NCI-H1092 (cell line): ENCODE measurements around the gene TMEM184C.

ENCODE experiments used
- DNase-seq: peaks from one replicate; lab custom pipeline; 2025; lab: John Stamatoyannopoulos, UW

The TMEM184C gene

DNA sequence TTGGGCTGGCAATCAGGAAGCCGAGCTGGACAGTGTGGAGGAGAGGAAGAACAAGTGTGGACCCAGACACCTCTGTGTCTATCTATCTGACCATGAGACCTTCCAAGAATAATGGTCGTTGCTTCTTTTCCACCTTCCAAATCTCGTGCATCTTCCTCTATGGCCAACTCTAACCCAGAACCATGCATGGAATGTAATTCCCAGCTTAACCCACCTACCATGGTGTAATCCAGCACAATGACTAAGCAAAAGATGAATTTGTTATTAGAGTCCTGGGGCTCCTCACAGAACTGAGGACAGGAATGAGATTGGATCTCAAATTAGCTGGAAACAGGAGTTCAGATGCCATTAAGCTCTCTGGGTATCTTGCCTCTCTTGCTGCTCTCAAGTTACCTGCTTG is 17.4 kb upstream of the TMEM184C start:
- DNase-seq = no peak

DNA sequence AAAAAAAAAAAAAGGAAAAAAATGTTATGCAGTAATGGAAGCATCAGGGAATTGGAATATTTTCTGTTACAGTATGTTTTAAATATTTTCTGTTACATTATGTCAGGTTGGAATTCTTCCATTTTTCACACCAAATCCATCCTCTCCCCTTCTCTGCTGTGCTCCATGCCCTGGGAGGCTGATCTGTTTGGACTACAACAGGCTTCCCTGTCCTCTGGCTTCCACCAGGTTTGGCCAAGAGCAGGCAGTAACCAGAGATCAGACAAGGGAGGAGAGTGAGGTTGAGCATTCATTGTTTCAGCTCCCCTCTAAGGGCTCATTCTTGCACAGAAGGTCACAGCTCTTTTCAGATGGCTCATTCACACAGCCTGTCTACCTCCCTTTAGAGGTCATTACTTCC is 11.7 kb upstream of the TMEM184C start:
- no peak for DNase-seq

DNA sequence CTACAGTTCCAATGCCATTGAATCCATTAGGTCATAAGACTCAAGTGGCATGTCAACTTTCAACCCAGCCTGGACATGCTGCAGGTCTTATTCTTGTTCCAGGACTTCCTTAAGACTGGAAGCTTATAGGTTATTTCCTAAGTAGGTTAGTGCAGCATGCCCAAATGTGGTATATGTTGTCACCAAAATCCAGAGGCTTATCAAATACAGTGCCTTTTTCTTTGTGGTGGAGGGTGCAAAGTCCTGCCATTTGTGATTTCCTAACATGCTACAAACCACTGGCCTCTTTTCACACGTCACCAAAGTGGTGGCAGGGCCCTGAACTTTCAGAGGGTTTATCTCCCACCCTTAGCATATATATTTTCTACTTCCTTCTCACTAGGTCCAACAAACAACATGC is 9.7 kb upstream of the TMEM184C start:
- no peak for DNase-seq

DNA sequence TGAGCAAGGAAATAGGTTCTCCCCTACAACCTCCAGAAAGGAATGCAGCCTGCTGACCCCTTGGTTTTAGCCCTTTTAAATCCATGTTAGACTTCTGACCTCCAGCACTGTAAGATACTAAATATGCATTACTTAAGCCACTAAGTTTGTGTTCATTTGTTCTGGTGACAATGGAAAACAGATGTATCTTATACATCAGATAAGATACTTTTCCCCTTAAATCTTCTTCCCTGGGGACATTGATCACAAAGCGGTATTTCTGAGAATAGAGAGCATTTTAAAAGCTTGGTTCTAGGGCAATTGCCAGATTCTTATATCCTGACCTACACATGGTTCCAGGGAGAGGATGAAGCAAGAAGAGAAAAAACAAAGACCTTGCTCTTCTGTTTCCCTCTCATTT is 6.5 kb upstream of the TMEM184C start:
- DNase-seq = no peak

DNA sequence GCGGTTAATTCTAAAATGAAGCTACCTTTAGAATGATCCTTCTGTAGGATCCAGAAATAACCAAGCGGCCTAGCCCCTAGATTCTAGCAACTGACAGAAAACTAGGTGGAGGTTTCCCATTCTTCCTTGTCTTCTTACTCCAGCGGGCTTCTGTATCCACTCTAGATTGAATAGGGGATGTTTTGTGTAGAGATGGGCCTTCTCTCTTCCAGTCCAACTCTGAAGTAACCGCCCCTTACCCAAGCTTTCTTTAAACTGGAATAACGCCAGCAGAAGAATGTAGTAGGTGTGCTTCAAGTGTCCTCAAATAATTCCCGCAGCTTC is 386 bp upstream of the TMEM184C start:
- no peak for DNase-seq

DNA sequence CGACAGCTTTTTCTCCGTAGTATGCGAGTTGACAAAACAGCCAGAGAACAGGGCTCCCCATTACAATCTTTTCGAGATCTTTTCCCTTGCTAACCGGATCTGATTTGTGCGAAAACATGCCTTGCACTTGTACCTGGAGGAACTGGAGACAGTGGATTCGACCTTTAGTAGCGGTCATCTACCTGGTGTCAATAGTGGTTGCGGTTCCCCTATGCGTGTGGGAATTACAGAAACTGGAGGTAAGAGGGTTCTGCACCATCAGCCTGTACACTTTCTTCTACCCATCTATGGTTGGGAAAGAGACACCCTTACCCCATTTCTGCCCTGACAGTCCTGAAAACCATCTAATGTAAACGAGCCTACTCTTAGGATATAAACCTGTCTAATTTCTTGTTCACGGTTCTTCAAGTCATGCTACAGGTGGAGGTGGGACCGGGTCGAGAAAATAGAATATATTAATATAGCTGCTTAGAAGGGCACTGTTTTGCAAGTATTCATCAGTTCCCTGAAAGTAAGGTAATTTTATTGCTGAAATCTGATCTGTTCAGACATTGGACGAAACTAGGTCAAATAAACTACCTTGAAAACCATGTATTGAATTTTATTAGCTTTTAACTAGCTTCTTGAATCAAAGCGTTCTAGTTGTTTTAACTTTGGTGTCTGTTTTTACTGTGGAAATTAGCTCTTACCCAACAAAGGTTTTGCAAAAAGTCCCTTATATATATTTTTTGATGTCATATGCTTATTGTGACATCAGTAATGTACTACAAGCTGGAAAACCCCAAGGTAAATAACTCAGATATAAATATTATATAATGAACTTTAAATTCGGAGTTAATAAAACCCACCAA is 869 bp downstream of the TMEM184C start:
- DNase-seq = no peak

DNA sequence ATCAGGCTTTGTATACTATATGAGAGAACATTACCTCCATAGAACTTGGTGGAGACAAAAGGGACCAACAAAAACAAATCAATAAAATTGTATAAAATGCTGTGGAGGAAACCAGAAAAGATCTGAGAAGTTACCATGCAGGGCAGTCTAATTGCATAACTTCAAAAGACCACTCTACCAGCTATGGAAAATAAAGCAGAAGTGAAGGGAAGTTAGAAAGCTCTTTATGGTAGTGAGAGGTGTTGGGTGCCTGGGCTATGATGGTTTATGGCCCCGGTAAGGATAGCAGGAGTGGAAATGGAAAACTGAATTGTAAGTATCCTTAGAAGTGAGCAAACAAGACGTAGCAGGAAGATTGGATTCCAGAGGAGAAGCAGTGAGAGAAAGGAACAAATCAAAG is 3.1 kb downstream of the TMEM184C start:
- no peak for DNase-seq

DNA sequence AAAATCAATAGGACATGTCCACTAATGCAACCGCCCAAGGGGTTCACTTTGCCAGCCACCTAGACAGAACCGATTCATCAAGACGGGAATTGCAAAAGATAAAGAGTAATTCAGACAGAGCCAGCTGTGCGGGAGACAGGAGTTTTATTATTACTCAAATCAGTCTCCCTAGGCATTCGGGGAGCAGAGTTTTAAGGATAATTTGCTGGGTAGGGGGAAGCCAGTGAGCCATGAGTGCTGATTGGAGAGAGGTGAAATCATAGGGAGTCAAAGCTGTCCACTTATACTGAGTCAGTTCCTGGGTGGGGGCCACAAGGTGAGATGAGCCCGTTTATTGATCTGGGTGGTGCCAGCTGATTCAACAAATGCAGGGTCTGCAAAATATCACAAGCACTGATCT is 8.5 kb downstream of the TMEM184C start:
- DNase-seq = no peak

DNA sequence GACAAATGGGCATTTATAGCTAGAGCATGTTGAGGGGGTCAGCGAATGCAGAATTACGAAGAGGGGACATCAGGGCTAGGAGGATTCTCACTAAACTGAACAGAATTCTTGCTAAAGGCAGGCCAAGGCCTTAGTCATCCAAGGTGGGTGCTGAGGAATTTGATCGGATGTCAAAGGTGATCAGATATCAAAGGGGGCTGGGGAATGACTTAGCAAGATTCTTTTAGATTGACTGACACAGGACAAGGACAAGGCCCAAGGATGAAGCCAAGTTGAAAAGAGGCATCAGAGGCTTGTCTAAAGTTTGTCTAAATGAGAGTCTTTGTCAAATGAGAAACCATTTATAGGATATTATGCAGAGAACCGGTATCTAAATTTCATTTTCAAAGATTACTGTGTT is 9.7 kb downstream of the TMEM184C start:
- no peak for DNase-seq

DNA sequence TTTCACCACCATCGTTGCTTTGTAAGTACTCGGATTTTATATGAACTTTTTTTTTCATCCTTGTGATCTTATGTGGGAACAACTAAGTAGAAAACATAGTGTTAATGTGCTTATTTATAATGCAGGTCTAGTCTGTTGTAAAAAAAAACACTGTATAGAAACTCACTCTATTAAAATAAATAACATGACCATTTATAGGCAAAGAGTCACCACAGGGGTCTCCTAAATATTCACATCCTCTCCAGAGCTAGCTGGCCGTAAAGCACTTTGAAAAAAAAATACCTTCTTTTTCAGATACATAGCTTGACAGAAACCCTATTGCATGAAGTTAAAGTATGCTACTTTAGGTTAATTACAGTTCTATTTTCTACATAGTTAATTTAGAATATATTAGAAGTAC is 11.2 kb downstream of the TMEM184C start:
- no peak for DNase-seq

DNA sequence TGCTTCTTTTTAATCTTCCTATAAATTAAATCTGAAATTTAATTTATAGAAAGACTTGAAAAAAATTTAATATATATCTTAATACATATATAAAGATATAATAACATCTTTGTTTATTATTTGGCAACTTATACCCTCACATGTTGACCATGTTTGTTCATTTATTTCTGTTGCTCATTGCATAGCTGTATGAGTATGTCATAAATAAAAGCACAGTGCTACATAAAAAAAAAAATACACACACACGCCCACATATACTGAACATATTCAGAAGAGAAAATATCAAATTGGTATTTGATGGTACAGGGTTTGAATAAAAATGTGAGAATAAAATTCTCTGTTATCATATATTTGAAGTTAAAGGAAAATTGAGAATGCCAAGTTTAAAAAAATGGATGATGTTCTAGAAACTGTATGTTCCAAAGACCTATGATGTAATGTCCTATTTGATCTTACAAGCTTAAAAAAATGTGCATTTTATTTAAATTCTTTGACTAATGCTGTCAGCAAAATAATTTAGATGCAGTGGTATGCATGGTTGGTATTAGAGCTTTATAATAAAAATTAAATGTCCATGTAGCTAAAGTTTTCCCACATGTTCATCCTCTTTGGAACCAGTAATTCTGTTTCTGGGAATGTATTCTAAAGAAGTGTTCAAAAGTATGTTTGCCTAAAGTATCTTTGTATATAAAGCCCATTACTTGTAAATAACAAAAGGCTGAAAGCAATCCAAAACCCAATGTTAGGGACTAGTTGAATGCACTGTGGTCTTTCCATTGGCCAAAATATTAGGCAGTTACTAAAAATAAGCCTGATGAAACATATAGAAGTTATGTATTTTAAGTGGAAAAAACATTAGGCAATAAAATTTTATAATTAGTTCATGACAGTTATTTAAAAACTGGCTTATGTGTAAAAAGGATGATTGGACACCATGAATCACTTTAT is 12.9 kb downstream of the TMEM184C start:
- no peak for DNase-seq

DNA sequence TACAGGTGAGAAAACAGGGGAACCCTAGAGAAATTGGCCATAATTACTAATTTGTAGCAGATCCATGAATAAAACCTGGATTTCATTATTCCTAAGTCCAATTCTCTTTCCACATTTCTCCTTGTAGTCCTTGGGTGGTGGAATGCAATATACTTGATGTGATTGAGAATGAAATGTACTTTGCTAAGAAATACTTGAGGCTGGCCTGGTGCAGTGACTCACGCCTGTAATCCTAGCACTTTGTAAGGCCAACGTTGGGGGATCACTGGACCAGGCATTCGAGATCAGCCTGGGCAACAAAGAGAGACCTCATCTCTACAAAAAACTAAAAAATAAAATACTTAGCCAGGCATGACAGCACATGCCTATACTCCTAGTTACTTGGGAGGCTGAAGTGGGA is 15.9 kb downstream of the TMEM184C start:
- no peak for DNase-seq

DNA sequence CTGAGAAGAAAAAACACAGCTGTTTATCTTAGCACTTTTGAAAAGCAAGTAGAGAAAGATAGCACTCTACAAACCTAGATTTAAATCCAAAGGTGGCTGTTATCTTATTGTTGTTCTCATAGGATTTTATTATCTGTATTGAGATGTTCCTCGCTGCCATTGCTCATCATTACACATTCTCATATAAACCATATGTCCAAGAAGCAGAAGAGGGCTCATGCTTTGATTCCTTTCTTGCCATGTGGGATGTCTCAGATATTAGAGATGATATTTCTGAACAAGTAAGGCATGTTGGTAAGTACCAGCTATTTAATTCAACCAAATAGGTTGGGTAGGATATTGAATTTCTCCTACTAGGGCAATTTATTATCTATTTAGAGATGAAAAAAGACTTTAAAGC is 16.4 kb downstream of the TMEM184C start:
- DNase-seq = no peak

DNA sequence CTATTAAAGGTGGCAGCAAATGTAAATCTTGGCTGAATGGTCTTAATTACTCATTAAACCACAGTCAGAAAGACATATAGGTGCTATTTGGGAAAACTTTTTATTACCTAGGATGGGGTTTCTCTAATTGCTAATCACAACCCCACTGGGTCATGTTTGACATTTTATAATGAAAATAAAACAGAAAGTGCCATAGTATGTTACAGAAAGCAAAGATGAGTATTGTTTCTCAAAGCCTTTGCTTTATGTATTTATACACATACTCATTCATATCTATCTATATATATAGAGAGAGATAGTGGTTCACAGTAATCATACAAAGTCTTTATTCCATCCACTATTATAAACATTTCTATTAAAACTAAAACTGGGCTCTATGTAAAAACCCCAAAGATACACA is 18.2 kb downstream of the TMEM184C start:
- no peak for DNase-seq

DNA sequence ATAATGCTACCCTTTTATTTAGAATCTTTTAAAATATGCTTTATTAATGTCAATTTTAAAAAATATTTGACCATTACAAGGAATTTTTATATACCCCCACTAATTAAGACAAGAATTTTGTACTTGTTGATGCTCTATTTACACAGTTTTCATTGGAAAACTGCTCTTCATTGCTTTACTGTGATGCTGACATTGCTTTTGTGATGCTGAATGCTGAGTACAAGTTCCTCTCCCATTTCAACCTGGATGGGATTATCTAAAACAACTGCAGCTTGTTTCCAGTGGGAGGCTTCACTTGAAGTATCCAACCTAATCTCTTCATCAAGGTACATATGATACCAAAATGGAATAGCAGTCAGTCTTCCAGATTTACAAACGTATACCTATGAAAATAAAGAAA is 21.2 kb downstream of the TMEM184C start:
- DNase-seq = no peak

DNA sequence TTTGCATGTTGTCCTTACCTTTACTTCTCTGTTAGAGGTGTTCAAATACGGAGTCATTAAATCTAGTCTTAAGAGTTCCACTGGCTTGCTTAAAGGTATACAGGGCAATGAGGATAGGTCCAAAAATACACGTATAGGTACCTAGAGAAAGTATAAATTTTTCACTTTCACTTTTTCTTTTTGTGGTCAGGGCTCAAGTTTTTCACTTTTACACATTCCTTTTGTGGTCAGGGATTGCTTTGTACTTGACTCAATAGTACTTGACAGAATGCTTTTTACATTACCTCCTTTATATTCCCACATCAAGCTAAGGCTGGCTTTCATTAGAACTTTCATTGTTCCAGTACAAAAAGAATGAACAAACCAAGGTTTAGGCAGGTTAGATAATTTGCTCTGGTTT is 21.7 kb downstream of the TMEM184C start:
- DNase-seq = no peak

DNA sequence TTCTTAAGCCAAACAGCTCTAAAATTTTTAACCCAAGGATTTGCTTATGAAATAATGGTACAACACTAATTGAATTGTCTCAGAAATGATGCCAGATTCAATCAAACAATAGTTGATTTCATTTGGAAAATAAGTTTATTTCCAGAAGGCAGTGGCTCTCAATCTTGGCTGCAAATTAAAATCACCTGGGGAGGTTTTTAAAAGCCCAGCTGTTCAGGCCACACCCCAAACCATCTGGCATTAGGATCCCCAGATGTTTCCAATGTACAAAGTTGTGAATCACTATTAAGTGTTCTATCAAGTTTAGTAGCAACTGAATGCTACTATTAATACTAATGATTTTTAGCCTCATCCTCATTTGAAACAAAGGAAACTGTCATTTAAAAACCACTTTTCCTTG is 22.2 kb downstream of the TMEM184C start:
- DNase-seq = no peak

DNA sequence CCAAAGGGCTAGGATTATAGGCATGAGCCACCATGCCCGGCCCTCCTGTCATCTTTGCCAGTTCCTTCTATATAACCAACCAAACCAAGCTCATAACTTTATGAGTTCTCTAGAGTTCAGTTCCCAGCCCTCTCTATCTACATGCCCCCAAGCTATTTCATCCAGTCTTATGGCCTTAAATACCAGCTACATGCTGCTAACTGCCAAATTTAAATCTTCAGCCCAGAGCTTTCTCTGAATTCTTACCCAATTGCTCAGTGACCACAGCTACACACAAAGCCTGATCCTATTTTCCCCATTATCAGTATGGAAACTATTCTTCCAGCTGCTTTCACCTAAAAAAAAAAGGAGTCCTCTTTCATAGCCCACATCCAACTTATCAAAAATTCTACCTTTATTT is 23.1 kb downstream of the TMEM184C start:
- DNase-seq = no peak

DNA sequence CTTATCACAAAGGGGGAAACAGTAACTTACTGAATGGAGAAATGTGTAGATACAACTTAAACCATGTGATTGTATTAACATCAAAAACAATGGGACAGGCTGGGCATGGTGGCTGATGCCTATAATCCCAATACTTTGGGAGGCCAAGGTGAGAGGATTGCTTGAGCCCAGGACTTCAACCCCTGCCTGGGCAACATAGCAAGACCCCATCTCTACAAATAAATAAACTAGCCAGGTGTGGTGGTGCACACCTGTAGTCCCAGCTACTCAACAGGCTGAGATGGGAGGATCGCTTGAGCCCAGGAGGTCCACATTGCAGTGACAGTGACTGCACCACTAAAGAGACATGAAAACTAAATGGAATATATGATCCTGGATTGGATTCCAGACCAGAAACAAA is 26.4 kb downstream of the TMEM184C start:
- DNase-seq = no peak

DNA sequence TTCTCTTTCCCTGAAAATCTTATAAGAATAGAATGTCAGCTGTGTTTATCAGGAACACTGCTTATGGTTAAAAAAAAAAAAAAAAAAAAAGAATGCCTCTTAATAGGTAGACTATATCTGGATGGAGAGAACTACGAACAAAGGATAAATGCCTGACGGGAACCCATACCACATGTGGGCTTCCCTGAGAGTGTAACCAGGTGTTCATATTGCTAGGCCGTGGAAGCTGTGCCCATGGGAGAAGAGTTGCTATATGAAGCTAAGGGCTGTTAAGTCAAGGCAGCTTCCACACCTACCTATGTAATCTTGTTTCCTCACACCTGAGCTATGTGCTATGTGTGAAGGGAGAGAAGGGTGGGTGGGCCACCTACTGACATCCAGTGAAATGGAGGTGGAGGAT is 27.3 kb downstream of the TMEM184C start:
- DNase-seq = no peak

DNA sequence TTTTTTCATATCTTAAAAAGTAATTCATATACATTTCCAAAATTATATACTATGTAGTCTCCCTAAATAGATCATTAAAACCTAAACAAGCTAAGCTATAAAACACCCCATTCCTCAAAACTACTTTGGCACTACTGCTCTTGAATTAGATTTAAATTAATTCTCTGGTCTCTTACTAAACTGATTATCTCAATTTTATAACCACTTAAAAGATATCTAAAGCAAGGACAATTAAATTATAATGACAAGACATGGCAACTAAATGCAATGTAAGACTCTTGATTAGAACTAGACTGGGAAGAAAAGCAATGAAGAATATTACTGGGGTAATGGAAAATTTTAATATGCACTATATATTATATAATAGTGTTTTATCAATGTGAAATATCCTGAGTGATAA is 27.9 kb downstream of the TMEM184C start:
- DNase-seq = no peak

DNA sequence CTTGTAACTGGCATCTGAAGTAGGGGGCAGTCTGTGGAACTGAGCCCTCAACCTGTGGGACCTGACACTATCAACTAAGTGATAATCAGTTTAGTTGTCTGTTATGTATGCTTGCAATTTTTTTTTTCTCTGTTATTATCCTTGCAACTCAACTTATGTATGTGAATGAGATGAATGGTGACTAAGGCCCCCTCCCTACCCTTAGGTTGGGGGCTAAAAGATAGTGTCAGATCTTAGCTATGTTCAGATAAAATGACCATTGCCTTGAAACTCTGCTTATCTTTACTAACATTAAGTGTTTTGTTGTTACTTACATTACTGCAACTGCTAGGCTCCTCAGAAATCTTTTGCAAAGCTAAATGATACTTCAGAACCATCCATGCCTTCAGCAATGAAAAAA is 31.5 kb downstream of the TMEM184C start:
- no peak for DNase-seq

DNA sequence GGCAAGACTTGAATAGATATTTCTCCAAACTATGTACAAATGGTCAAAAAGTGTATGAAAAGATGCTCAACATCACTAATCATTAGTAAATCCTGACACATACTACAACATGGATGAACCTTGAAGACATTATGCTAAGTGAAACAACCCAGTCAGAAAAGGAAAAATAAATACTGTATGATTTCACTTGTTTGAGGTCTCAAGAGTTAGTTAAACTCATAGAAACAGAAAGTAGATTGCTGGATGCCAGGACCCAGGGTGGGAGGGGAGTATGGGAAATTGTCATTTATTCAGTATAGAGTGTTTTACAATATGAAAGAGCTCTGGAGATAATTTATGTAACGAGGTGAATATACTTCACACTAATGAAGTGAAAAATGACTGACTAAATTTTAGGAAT is 34.4 kb downstream of the TMEM184C start:
- DNase-seq = no peak
